ENCODE data around the gene LCK.
"Not testable (repeated sequence)": the region's sequence is repeated elsewhere in the genome, so short reads cannot be mapped to it uniquely, and the experiment has no call there.

LCK gene

DNA sequence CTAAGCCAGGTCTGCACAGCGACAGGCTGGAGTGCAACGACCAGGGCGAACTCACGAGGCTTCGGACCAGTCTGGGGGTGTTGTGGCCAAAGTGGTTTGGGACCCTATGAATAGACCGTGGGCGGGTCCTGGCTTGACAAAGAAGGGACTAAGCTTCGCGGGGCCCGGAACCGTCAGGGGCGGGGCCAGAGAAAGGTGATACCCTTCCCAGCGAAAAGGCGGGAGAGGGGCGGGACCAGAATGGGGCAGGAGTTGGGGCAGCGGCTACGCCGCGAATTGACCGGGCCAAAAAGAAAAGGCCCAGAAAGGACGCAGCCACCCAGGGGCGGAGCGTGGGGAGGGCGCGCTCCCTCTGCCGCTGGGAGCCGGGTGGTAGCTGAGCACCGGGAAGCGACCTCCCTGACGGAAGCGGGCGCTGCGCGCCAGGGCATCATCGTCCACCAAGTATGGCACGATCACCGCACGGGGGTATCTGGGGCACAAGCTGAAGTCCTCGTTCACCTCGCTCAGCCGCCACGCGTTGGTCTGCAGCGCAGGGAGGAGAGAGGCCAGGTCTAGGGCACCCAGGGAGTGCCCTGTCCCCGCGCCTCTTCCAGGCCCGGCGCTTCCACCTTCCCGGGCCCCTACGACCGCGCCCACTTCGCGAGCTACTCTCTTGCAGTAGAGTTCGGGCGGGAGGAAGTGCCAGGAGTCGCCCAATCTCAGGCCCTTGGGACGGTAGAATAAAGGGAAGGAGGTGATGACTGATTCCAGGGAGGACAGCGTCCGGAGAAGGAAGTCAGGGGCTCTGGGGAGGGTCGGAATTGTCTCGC lies 10.7 kb upstream of the LCK start:
- DNase-seq = peak; percentile 71

DNA sequence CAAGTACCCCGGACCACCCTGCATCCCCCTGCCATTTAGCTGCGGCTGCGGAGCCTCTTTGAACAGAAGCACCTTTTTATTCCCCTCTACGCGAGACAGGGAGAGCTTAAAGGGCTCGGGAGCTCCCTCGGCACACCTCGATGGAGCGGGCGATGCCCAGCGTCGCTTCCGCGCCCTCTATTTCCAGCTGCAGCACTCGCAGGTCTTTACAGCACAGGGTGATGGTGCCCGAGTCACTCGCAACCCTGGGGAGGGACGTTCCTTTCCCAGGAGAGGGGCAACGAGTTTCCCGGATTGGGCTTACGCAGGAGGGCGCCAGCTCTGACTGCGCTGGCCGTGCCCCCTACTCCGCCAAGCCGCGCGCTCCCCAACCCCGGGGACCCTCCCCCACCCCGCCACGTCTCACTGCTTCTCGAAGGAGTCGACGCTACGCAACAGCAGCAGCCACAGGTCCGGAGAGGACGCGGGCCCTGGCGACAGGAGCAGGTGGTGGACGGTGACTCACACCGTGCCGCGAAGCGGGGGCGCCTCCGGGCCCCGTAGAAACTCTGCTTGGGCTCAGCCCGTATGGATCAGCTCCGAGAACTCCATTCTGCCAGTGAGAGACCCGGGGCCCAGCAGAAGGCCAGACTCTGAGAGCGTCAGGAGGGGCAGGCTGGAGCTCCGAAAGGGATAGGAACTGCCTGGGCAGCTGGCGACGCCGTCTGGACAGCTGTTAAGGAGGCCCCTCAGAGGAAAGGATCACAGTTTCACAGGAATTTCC lies 9.9 kb upstream of the LCK start:
- DNase-seq = peak; percentile 52

DNA sequence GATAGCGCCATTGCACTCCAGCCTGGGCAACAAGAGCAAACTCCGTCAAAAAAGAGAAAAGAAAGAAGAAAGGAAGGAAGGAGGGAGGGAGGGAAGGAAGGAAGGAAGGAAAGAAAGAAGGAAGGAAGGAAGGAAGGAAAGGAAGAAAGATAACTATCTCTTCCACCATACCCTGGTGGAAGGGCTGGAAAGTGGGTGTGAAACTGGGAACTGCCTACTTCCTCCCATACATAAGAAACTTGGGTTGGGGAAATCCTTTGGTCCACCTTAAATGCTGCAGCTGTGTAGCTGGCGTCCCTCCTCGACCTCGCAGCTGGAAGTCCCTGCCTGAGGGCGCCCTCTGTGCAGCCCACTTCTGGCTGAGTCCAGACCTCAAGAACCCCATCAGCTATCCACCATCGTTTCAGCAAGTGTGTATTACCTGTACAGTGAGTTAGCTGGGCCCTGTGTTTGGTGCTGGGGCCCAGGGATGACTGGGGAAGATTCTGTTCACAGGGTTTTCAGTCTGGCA lies 8.7 kb upstream of the LCK start:
- DNase-seq = peak; percentile 33

DNA sequence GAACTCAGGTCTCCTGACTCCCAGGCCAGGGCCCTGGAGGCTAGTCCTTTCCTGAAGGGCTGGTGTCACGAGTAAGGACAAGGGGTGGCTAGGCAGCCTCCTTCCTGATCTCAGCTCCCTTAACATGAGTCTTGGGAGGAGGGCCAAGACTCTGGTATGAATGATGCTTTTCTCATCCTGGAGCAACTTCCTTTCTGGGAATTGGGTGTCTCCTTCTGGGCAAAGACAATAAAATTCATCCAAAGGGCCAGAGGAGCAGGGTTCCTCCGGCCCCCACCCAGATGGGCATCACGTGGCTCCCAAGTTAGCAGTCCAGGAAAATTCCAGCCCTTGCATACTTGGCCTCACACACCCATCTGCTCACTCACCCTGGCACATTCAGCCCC lies 4.2 kb upstream of the LCK start, which contains the start of gene FAM167B:
FAM167B (plus strand) TSS at position 335 of the 386 bp plus-strand sequence. CDS start 200 bp downstream, outside the sequence.
- no peak for DNase-seq

DNA sequence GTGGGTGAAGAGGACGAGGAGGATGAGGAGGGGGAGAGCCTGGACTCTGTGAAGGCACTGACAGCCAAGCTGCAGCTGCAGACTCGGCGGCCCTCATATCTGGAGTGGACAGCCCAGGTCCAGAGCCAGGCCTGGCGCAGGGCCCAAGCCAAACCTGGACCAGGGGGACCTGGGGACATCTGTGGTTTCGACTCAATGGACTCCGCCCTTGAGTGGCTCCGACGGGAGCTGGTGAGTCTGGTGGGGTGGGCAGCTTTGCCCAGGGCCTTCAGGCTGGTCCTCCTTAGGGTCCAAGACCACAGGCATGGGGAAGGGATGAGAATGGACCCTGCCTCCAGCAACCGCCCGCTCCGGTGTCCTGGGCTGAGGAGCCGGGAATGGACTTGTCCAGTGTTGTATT lies 3.6 kb upstream of the LCK start:
- no peak for DNase-seq

DNA sequence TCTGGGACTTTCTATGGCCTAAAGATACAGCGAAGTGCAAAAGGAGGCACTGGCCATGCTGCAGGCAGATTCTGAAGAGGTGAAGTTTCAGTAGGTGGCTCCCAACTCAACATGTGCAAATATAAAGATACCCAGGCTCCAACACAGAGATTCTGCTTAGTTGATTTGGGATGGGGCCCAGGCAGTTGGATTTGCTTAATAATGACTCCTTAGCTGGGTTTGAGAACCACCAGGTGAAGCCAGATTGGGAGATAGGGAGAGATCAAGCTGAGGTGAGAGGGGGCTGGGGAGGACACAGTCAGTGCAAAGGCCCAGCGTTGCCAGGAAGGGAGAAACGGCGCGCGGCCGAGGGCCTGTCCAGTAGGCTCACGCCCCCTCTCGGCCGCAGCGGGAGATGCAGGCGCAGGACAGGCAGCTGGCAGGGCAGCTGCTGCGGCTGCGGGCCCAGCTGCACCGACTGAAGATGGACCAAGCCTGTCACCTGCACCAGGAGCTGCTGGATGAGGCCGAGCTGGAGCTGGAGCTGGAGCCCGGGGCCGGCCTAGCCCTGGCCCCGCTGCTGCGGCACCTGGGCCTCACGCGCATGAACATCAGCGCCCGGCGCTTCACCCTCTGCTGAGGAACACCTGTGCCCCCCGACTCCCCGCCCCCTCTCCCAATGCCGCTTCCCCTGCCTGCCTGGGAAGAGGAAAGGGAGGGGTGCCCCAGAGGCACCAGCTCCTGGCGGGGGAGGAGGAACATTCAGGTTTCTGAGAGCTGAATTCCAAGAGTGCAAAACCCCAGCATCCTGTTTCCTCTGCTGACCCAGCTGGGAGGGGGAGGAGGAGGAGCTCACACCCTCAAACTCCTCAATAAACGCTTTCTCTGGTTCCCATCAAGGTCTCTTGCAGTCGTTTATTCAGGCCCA lies 2.8 kb upstream of the LCK start:
- DNase-seq = peak; percentile 73

DNA sequence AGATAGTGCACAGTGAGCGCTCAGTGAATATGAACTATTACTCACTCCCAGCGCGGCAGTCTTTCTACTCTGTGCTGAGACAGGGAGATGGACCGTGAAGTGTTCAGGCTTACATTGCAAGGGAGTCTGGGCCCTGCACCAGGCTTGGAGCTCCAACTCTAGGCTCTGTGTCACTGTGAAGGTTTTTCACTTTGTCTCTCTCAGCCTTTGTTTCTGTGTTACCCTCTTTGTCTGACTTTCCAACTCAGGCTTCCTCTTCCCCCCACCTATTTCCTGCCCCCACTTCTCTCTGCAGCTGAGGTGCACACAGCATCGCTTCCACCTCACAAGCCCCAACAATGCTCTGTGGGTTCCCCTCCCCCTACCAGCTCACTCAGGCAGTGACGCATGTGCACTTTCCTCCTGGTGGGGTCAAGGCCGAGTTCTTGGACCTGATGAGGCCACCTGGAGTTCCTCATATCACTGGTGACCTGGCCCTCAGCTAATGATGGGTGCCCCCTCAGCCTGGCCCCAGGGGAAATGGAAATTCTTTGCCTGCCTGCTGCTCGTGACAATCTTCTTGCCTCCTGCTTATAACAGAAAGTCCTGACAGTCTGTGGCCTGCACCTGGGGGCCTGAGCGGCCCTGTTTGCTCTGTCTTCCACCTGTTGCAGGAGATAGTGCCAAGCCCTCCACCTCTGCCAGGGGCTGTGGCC lies 1.1 kb upstream of the LCK start:
- no peak for DNase-seq

DNA sequence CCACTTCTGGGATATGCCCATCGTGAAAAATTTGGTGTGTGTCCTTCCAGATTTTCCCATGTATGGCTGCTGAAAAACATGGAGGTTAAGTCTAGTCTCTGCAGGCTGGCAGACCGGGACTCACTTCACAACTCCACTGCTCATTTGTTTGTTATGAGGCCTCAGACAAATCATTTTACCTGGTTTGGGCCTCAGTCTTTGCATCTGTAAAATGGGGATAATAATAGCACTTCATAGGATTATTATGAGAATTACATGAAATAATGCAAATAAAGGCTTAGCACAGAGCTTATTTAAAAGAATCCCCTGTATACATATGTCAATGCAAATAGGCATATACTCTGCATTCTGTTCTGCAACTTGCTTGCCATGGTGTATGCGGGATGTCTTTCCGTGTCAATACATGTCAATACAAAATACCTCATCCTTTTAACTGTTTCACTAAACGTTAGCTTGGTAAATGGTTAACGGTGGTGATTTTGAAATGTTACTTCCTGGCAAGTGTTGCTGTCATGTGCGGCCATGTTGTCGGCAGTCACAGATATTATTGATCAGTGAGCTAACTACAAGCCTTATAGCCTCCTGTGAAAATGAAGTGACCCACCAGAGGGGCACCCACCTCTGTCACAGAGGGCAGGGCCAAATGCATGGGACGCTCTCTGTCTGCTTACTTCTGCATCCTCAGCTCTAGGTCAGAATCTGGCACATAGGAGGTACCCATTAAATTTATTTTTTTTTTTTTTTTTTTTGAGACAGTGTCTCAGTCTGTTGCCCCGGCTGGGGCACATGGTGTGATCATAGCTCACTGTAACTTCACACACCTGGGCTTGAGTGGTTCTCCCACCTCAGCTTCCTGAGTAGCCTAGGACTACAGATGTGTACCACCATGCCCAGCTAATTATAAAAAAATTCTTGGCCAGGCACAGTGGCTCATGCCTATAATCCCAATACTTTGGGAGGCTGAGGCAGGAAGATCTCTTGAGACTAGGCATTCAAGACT lies 4.3 kb downstream of the LCK start:
- no peak for DNase-seq

DNA sequence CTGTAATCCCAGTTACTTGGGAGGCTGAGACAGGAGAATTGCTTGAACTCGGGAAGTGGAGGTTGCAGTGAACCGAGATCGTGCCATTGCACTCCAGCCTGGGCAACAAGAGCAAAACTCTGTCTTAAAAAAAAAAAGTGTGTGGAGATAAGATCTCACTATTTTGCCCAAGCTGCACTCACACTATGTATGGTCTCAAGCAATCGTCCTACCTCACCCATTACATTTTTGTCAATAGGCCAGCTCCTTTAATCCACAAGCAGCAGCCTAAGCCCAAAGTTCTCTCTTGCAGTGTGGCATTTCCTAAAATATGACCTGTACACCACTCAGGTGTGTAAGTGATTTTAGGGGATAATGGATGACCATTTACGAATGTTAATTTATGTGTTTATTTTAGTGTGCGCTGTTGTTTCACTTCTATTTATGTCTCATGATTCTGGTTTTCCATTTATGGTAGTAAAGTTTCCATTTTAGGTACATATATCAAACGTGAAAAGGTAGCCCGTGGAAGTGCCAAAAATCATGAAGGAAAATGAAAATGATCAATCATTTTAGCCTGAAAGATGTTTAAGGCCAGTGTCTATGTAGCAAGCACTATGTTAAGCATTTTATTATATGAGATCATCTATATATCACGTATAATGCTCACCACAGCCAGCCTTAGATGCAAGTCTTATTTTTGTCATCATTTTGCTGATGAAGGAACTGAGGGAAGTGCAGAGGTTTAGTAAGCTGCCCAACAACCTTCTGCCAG lies 5.6 kb downstream of the LCK start:
- DNase-seq = no peak

DNA sequence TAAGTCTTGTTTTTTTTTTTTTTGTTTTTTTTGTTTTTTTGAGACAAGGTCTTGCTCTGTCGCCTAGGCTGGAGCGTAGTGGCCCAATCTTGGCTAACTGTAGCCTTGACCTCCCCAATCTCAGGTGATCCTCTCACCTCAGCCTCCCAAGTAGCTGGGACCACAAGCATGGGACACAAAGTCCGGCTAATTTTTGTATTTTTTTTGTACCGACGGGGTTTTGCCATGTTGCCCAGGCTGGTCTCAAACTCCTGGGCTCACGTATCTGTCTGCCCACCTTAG lies 6.1 kb downstream of the LCK start:
- DNase-seq = no peak

DNA sequence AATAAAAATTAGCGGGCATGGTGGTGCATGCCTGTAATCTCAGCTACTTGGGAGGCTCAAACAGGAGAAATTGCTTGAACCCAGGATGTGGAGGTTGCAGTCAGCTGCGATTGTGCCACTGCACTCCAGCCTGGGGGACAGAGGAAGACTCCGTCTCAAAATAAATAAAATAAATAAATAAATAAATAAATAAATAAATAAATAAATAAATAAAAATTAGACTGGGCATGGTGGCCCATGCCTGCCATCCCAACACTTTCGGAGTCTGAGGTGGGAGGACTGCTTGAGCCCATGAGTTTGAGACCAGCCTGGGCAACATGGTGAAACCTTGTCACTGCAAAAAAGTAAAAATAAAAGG lies 12.2 kb downstream of the LCK start:
- DNase-seq = not testable (repeated sequence)

DNA sequence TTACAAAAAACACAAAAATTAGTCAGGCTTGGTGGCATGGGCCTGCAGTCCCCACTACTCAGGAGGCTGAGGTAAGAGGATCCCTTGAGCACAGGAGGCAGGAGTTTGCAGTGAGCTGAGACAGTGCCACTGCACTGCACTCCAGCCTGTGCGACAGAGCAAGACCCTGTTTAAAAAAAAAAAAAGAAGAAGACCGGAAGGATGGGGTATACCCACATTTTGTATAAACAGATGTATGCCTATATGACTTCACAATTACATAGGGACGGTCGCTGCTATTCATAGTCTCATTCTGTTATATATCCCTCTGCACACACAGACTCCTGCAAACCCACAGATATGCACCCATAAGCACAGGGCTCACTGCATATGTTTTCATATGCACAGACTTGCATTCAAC lies 12.7 kb downstream of the LCK start:
- DNase-seq = no peak

DNA sequence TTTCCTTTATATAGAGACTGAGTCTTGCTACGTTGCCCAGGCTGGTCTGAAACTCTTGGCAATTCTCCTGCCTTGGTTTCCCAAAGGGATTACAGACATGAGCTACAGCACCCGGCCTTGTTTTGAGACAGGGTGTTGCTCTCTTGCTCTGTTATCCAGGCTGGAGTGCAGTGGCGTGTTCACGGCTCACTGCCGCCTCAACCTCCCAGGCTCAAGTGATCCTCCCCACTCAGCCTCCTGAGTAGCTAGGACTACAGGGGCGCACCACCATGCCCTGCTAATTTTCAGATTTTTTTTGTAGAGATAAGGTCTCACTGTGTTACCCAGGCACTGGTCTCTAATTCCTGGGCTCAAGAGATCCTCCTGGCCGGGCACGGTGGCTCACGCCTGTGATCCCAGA lies 14.8 kb downstream of the LCK start:
- no peak for DNase-seq

DNA sequence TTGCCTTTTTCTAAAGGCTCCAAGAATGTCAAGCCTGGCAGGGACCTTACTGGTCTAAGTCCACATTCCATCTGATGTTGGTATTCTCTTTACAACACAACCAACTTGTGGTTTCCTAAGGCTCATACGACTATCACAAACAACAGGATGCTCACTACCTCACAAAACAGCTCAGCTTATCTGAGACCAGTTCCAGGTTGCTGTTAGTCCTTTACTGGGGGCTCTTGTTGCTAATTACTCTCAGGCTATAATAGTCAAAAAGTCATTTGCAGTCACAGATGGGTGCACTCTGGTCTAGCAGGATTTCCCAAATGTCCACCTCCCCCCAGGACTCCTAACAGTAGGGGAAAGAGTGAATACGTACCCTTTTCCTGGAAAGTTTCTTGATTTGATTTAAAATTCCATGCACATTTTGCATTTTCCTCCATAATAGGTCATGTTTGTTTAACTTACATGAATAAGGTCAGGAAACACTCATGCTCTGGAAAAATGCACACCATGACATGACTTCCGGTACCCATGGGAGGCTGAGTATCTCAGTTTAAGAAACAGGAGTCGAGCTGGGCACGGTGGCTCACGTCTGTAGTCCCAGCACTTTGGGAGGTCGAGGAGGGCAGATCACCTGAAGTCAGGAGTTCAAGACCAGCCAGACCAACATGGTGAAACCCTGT lies 16.0 kb downstream of the LCK start:
- DNase-seq = no peak

DNA sequence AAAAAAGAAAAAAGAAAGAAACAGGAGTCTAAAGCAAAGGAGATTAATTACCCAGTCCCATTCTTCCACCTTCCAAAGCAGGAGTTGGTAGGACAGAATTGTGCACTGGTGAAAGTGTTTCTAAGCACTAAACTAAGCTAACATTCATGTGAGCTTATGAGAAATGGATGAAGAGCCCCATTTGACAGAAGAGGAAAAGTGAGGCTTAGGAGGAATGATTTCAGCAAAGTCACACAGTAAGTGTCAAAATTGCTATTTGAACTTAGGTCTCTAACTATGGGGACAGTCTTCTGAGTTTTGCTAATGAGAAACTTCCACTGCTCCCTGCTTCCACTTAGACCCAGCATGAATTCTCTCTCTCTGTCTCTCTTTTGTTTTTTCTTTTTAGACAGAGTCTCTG lies 18.7 kb downstream of the LCK start:
- no peak for DNase-seq

DNA sequence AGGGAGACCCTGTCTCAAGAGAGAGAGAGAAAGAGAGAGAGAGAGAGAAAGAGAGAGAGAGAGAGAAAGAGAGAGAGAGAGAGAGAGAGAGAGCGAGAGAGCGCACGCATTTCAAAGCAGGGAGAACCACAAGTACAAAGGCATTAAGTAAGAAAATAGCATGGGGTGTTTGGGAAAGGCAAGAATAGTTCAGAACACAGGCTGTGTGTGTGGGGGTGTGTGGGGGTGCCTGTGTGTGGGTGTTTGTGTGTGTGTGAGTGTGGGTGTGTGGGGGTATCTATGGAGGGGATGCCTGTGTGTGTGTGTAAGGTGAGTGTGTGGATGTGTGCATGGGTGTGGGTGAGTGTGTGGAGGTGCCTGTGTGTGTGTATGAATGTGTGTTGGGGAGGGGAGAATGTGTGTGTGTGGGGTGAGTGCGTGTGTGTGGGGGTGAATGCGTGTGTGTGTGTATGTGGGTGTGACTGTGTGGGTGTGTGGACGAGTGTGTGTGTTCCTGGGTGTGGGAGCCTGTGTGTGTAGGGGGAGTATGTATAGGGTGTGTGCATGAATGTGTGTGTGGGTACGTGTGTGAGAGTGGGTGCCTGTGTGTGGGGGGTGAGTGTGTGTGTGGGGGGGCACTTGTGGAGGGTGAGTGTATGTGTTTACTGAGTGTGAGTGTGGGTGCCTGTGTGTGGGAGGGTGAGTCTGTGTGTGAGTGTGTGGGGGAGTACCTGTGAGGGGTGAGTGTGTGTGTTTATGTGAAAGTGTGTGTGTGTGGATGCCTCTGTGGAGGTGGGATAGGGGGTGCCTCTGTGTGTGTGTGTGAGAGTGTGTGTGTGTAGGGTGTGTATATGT lies 21.7 kb downstream of the LCK start:
- DNase-seq = no peak

DNA sequence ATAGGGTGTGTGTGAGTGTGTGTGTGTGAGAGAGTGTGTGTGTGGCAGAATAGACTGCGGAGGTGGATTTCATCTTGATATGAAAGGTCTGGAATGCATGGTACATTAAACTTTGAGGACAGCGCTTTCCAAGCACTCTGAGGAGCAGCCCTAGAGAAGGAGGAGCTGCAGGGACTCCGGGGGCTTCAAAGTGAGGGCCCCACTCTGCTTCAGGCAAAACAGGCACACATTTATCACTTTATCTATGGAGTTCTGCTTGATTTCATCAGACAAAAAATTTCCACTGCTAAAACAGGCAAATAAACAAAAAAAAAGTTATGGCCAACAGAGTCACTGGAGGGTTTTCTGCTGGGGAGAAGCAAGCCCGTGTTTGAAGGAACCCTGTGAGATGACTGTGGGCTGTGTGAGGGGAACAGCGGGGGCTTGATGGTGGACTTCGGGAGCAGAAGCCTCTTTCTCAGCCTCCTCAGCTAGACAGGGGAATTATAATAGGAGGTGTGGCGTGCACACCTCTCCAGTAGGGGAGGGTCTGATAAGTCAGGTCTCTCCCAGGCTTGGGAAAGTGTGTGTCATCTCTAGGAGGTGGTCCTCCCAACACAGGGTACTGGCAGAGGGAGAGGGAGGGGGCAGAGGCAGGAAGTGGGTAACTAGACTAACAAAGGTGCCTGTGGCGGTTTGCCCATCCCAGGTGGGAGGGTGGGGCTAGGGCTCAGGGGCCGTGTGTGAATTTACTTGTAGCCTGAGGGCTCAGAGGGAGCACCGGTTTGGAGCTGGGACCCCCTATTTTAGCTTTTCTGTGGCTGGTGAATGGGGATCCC lies 22.5 kb downstream of the LCK start:
- DNase-seq = no peak

DNA sequence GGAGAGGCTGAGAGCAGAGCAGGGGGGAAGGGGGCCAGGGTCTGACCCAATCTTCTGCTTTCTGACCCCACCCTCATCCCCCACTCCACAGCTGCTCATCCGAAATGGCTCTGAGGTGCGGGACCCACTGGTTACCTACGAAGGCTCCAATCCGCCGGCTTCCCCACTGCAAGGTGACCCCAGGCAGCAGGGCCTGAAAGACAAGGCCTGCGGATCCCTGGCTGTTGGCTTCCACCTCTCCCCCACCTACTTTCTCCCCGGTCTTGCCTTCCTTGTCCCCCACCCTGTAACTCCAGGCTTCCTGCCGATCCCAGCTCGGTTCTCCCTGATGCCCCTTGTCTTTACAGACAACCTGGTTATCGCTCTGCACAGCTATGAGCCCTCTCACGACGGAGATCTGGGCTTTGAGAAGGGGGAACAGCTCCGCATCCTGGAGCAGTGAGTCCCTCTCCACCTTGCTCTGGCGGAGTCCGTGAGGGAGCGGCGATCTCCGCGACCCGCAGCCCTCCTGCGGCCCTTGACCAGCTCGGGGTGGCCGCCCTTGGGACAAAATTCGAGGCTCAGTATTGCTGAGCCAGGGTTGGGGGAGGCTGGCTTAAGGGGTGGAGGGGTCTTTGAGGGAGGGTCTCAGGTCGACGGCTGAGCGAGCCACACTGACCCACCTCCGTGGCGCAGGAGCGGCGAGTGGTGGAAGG lies 23.7 kb downstream of the LCK start:
- DNase-seq = no peak

All from OCI-M1 (cell line).